Activated CD4-positive, CD25-positive, alpha-beta regulatory T cell (primary cell): Measurements from ENCODE around the gene RNF187.
A peak's percentile ranks its signal among the peaks of the same experiment; 100 is the strongest.
"Not testable (repeated sequence)": the region's sequence is repeated elsewhere in the genome, so short reads cannot be mapped to it uniquely, and the experiment has no call there.

Experiments used
- DNase-seq, 4 experiments: peaks; one replicate each; lab custom pipeline; 2025; lab: John Stamatoyannopoulos, UW

RNF187 gene

DNA sequence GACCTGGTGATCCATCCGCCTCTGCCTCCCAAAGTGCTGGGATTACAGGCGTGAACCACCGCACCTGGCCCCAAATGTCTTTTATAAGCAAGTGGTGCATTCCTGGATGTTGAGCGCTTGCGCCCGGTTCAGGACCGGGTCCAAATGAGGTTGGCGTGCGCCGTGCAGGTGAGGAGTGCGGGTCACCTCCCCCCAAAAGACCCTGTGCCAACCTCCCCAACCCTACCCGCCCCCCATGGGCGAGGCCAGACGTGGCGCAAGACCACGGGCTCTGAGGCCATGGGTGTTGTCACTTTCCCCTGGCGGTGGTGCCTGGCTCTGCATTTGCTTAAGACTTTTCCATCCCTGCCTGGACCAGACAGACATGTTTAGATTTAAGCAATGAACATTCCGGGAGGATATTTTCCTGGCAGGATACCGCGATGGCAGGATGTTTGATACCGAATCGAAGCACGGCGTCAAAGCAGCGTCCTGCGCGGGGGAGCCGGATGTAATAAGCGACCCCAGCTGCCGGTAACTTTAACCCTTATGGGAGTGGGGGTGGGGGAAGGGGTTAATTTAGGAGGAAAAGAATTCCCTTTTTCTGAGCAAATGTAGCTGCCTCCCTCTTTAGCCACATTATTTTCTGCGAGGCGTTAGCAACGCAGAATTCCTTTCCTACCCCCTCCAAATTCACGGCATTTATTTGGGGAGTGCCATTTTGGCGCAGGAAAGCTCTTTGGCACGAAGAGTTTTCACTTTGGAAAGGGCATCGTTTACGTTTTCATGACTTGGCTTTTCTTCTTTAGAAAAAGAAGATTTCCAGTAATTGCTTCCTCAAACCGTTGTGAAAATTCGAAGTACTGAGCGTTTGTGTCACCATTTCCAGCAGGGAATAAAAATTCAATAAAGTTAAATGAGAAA is 27.8 kb upstream of the RNF187 start:
- peak in 2 of 4 experiments; percentile 11 to 24 for DNase-seq

DNA sequence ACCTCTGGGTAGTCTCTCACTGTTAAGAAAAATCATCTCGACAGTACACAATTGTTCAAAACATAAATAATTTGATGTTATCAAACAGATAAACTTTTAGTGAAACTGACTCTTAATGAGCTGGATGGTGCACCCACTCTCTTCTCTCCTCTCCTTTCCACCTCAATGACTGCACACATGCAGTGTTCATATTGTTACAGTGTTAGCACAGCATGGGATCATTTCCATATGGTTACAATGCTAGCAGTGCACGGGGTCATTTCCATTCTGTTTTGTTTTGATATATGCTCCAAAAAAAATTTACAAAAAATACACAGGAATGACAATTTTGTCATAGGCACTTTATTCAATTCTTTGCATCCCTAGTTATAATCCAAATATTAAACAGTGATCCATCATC is 26.4 kb upstream of the RNF187 start:
- DNase-seq: no peak

- DNase-seq: no peak
These were observed 24.6 kb upstream of the RNF187 start for GRCh38 chr1:228462560-228462959.

DNA sequence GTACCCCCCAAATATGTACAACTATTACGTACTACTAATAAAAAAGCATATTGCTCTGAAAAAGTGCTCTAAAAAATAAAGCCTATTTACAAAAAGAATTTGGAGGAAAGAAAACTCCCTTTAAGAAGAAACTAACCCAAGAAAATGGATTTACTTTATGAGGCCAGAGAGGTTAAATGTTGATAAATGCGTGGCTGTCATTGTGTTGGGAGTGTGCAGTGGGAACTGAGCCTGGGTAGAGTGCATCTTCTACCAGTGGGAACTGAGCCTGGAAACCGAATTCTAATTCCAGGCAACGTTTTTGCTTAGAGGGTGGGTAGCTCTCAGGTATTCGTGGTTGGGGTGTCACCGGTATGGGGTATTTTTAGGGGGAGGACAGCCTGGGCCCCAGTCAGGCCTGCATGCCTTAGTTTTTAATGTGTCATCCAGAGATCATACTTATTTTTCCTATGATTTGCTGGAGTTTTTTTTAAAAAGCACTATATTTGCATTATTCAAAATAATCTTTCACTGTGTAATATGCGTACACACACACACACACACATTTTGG is 24.1 kb upstream of the RNF187 start:
- DNase-seq: no peak

GRCh38 chr1:228463559-228464455 is 23.4 kb upstream of the RNF187 start:
- no peak for DNase-seq

DNA sequence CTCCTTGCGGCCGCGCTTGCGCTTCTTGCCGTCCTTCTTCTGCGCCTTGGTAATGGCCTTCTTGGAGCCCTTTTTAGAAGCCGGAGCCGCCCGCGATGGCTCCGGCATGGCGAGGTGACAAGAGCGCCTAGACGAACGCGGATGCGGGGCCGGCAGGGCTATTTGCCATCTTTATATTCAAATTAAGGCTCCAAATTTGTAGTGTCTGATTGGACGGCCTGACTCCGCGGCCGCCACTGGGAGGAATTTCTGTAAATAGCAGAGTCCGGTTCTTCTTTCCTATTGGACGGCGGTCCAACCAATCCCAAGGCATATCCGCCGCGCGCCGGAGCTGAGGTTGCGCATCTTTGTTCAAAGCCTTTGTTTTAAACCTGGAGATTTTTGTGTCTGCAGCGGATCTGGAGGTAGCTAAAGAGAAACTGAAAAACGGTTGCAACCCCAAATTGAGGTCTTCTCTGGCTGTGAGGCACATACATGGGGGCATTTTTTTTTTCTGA is 22.6 kb upstream of the RNF187 start:
- DNase-seq: peak; percentile 64 to 77 (median 68)

- no peak for DNase-seq
These were observed 22.0 kb upstream of the RNF187 start for GRCh38 chr1:228465141-228465540.

DNA sequence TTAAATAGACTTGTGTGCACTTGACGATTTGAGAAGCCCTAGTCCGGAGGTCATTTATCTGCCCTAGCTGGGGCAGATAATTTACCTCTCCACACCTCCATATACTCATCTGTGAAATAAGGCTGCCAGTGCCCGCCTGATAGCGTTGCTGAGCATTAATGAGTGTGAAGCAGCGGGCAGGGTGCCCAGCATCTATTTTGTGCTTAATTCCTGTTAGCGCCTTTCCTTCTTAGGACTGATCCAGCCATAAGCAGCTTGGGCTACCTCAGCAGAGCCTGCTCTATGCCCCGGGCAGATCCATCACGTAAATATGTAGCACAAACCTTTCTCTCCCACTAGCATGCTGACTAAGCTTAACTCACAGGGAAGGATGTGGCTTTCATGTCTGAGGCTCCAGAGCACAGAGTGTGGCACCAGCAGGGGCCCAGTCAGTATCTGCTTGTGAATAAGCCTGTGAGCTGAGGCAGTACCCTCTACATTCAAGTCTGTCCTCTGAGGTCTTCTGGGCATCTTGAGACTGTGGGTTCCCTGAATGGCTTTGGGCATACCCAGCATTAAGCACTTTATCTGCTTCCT is 21.5 kb upstream of the RNF187 start:
- DNase-seq: no peak

DNA sequence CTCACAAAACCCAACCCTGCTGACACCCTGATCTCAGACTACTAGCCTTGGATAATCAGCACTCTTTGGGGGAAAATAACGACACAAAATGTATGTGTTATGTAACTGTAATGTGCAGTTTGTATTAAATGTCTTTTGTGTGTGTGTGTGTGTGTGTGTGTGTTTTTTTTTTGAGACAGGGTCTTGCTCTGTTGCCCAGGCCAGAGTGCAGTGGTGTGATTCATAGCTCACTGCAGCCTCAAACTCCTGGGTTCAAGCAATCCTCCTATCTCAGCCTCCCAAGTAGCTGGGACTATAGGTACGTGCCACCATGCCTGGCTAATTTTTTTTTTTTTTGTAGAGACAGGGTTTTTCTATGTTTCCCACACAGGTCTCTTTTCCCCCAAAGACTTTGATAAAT is 19.0 kb upstream of the RNF187 start:
- DNase-seq: not testable (repeated sequence)

DNA sequence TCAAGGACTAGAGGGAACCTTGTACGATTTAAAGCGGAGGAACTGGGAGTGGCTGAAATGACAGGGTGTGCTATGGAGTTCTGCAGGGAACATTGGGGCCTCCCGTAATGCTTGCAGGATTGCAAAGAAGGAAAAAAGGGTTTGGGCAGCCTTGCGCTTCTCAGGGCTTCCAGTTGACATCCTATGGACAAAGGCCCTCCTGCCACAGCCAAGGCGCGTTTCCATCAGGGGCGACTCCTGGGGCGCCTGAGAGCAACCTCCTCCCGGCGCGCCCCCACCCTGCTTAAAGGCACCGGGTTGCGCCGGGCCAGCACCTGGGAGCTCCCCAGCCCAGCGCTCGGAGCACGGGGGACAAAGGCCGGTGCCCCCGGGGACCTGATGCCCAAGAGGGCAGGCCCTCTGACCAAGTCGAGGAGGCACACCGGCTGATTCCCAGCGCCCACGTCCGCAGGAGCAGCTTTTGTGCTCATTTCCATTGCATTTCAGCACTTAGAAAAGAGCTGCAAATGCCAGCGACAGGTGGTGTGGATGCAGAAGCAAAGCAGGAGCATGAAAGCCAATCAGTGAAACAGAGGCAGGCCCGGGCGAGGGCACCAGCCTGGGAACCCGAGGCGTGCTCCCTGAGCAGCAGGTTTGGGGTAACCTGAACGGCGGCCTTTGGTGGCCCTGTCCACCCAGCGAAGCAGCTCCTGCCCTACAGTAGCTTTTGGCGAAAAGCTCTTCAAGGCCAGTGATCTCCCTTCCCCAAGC is 17.6 kb upstream of the RNF187 start:
- no peak for DNase-seq

DNA sequence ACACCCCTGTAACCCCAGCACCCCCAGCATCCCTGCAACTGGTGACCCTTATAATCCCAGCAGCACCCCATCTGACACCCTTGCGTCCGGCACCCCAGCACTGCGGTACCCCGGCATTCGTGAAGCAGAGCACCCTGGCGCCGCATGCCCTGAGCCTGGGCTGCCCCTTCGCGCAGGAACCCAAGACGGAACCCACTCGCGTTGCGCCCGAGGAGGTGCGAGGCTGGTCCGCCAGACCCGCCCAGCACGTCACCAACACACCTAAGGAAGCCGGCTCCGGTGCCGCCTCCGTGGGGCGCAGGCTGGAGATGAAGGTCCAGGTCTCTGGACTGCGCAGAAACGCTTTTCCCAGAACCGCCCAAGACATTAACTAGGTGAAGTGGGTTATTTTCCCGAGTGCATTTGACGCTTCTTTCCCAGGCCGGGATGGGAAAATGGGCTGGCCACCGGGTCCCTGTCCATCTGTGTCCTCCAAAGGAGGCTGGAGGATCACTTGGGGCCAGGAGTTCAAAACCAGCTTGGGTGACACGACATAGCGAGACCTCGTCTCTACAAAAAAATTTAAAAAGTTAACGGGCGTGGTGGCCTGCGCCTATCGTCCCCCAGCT is 15.9 kb upstream of the RNF187 start:
- no peak for DNase-seq

GRCh38 chr1:228471762-228472398 is 15.3 kb upstream of the RNF187 start:
- no peak for DNase-seq

- no peak for DNase-seq
These were observed 14.5 kb upstream of the RNF187 start for GRCh38 chr1:228472655-228473054.

GRCh38 chr1:228474507-228474906 is 12.7 kb upstream of the RNF187 start:
- no peak for DNase-seq

DNA sequence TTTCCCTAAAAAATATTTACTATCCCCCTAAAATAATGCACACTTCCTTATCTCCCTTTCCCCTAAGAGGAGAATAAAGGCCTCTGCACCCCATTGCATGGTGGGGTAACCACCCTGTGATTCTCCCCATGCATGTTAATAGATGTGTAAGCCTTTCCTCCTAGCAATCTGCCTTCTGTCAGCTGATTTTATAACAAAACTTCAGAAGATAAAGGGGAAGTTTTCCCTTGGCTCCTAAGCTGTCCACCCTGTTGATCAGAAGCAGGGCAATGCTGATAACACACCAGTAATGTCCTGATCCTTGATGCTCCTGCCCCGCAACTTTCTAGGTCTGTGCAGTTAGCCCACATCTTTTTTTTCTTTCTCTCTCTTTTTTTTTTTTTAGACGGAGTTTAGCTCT is 11.4 kb upstream of the RNF187 start:
- no peak for DNase-seq

DNA sequence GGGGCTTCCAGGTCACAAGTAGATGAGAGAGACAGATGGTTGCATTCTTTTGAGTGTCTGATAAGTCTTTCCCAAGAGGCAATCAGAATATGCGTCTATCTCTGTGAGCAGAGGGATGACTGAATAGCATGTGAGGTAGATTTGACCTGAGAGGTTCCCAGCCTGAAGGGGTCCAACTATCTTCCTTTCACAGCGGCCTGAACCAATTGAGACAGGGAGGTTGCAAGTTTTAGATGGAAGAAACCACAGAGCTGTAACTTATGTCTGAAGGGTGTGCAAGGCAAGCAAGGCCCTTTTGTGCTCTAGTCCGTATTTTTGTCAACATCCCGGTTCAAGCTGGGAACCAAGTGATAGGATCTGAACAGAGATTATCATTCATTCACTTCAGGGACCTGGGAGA is 9.9 kb upstream of the RNF187 start:
- no peak for DNase-seq

GRCh38 chr1:228478326-228478725 is 8.9 kb upstream of the RNF187 start:
- DNase-seq: no peak

DNA sequence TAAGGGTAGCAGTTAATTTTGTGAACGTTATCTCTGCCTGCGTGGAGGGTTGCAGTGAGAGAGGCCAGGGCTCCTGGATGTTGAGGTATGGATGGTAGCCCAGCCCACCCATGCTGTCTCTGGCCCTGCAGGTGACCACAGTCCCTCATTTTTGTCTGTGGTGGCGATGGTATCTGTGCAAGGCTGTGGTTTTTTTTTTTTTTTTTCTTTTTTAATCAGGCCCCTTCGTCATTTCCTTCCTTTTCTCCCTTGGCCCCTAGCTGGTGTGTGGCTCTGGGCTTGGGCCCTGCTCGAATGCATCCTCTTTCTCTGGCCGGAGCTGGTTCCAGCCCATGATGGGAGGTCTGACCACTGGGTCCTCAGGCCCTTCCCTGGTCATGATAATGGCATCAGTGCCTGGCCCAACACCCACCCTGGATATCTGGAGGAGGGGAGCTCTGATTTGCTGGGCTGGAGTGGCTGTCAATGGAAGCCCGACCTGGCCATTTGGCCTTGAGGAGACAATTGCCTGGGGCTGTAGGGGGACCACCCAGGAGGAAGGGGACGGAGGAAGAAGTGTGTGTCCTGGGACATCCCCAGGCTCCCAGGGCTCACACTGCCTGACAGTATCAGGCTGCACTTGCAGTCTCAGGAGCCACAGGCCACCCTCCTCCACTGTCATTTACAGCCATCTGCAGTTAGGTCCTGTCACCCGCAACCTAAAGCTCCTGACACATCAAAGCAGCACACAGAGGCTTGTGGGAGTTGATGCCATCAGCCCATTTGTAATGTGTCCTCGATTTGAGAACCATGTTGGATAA is 8.1 kb upstream of the RNF187 start:
- no peak for DNase-seq

DNA sequence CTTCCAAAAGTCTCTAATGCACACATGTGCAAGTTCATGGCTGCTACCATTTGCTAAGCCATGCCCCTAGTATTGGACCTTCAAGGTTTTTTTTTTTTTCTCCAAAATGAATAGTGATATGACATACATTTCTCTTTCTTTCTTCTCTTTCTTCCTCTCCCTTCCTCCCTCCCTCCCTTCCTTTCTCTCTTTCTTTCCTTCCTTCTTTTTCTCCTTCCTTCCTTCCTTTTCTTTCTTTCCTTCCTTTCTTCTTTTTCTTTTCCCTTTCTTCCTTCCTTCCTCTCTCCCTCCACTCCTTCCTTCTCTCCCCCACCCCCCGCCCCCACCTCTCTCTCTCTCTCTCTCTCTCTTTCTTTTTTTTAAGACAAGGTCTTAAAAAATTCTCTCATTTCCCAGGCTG is 3.4 kb upstream of the RNF187 start:
- DNase-seq: no peak
